22Rv1 (cell line): Measurements from ENCODE around the gene KDM3B.

Source experiments
- ZFX ChIP-seq: fragments of 450-650 bp; IDR thresholded peaks from 2 replicates; pipeline ENCODE4 v1.6.1; 2017; ENCODE audit warnings: antibody characterized with exemption, borderline replicate concordance
- TF ChIP-seq, protein P1 (sequence below): fragments of 450-650 bp; IDR thresholded peaks from 2 replicates; pipeline ENCODE4 v1.5.1; 2017; ENCODE audit warnings: mild to moderate bottlenecking

DNA sequence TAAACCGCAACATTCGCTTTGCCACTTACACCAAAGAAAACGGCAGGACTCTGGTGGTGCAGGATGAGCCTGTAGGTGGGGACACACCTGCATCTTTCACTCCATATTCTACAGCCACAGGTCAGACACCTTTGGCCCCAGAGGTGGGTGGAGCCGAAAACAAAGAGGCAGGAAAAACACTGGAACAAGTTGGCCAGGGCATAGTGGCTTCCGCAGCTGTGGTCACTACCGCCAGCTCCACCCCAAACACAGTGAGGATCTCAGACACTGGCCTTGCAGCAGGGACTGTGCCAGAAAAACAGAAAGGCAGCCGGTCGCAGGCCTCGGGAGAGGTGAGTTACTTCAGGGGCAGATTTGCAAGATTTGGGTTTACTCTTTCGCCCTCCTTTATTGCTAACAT is 33.8 kb downstream of the KDM3B start:
- TF ChIP-seq, protein P1, sequence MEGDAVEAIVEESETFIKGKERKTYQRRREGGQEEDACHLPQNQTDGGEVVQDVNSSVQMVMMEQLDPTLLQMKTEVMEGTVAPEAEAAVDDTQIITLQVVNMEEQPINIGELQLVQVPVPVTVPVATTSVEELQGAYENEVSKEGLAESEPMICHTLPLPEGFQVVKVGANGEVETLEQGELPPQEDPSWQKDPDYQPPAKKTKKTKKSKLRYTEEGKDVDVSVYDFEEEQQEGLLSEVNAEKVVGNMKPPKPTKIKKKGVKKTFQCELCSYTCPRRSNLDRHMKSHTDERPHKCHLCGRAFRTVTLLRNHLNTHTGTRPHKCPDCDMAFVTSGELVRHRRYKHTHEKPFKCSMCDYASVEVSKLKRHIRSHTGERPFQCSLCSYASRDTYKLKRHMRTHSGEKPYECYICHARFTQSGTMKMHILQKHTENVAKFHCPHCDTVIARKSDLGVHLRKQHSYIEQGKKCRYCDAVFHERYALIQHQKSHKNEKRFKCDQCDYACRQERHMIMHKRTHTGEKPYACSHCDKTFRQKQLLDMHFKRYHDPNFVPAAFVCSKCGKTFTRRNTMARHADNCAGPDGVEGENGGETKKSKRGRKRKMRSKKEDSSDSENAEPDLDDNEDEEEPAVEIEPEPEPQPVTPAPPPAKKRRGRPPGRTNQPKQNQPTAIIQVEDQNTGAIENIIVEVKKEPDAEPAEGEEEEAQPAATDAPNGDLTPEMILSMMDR, result no peak
- TF ChIP-seq ZFX, result no peak
